ENCODE measurements around the gene NOB1. TPM values are rescaled to one million over a fixed set of nuclear protein-coding genes. Genes with fewer than 3 reads are reported as not detected.

NOB1 gene
- total and polyA plus RNA-seq, 3 donors from 2014 or later: 29.5 to 42.6 (median 34.6) TPM

GRCh38 chr16:69771651-69771967, 16.9 kb upstream of the NOB1 start:
- Histone ChIP-seq H3K4me3 (no peak overlapping the region), H3K27ac (no peak overlapping the region), H3K36me3 (ENCODE audit: low read depth, missing control alignments) (no peaks in the 10 kb centered on the region), H3K27me3 (no peaks in the 10 kb centered on the region), H3K9me3 (no peaks in the 10 kb centered on the region), H3K4me1 (no peaks in the 10 kb centered on the region)
- no peak for TF ChIP-seq POLR2A (IDR thresholded peaks at IDR 0.05)
- TF ChIP-seq, protein P1, sequence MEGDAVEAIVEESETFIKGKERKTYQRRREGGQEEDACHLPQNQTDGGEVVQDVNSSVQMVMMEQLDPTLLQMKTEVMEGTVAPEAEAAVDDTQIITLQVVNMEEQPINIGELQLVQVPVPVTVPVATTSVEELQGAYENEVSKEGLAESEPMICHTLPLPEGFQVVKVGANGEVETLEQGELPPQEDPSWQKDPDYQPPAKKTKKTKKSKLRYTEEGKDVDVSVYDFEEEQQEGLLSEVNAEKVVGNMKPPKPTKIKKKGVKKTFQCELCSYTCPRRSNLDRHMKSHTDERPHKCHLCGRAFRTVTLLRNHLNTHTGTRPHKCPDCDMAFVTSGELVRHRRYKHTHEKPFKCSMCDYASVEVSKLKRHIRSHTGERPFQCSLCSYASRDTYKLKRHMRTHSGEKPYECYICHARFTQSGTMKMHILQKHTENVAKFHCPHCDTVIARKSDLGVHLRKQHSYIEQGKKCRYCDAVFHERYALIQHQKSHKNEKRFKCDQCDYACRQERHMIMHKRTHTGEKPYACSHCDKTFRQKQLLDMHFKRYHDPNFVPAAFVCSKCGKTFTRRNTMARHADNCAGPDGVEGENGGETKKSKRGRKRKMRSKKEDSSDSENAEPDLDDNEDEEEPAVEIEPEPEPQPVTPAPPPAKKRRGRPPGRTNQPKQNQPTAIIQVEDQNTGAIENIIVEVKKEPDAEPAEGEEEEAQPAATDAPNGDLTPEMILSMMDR (IDR thresholded peaks at IDR 0.05): no peak
- no peak for DNase-seq
- WGBS, 2 donors: 97 to 98% methylated on average over 2 of the region's 2 CpGs
- intact Hi-C loops (cut with DNase I; ENCODE audit: low total_unique reads): no loop called here

- 35 to 70% methylated on average over 2 of the region's 2 CpGs for WGBS, 2 donors
- no peaks in the 10 kb centered on the region for H3K36me3 ChIP-seq (ENCODE audit: low read depth, missing control alignments)
- no peaks in the 10 kb centered on the region for H3K27me3 ChIP-seq
- TF ChIP-seq POLR2A (IDR thresholded peaks at IDR 0.05): no peak
- TF ChIP-seq, protein P1 (IDR thresholded peaks at IDR 0.05): no peak
- H3K4me3 ChIP-seq: no peak overlapping the region
- H3K9me3 ChIP-seq: no peaks in the 10 kb centered on the region
- intact Hi-C loops (cut with DNase I; ENCODE audit: low total_unique reads): no loop called here
- no peak overlapping the region for H3K27ac ChIP-seq
- H3K4me1 ChIP-seq: no peaks in the 10 kb centered on the region
- DNase-seq: no peak
Observed at GRCh38 chr16:69769404-69769803, 14.7 kb upstream of the NOB1 start.

DNA sequence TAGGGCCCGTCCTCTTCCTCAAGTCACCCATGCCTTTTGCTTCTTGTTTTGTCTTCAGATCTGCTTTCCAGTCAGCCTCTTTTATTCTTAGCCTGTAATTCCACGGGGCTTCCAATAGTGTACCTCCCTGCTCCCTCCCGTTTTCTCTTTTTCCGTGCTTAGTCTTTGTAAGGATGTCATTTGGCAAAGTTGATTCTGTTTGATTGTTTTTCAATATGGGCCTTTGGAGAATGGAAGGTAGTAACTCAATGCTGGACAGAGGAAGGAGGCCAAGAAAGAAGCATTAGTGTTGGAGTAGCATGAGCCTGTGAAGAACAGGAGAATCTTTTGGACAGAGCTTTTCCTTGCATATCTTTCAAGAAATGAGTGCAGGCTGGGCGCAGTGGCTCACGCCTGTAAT, 13.9 kb upstream of the NOB1 start:
- no peak for DNase-seq
- intact Hi-C loops (cut with DNase I; ENCODE audit: low total_unique reads): no loop called here
- Histone ChIP-seq H3K36me3 (ENCODE audit: low read depth, missing control alignments) (no peaks in the 10 kb centered on the region), H3K27me3 (no peaks in the 10 kb centered on the region), H3K4me1 (peaks cover under 1% of the 10 kb centered on the region), H3K9me3 (no peaks in the 10 kb centered on the region), H3K27ac (no peak overlapping the region), H3K4me3 (no peak overlapping the region)
- WGBS, 2 donors: 82 to 96% methylated on average over 6 of the region's 6 CpGs
- TF ChIP-seq POLR2A (IDR thresholded peaks at IDR 0.05): no peak
- TF ChIP-seq, protein P1 (IDR thresholded peaks at IDR 0.05): no peak

DNA sequence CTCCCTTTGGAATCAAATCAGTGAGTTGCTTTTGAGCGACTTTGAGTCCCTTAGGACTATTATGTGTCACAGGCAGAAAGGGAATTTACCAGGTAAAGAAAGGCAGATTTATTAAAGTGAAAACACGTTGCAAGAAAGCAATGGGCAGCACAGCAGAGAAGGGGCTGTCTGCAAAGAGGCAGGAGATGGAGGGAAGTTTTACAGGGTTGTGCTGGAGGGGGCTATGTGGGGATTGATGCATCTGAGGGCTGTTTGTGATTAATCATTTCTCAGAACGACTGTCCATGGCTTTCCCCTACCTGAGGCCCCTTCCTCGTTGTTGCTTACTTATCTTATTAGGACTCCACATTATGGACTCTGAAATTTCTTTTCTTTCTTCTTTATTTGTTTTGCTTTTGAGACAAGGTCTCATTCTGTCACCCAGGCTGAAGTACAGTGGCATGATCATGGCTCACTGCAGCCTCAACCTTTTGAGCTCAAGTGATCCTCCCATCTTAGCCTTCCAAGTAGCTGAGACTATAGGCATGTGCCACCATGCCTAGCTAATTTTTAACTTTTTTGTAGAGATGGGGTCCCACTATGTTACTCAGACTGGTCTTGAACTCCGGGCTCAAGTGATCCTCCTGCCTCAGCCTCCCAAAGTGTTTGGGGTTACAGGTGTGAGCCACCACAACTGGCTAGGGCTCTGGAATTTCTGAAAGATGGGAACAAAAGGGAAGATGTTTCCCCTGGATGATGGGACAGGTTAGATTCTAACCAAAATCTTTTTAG, 12.9 kb upstream of the NOB1 start:
- TF ChIP-seq, protein P1 (IDR thresholded peaks at IDR 0.05): no peak
- no peak for TF ChIP-seq POLR2A (IDR thresholded peaks at IDR 0.05)

DNA sequence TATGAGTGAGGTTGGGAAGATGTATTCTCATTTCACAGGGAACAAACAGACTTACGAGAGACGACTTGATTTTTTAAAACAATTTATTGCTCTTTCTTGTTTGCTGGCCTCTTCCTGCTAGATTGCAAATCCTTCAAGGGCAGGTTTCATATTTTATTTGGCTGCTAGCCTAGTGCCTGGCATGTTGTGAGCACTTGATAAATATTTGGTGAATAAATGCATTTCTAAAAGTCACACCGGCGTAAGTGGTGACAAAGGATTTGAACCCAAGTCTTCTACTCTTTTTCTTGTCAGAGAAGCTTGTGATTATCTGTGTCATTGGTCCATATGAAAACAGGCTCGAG, 8.8 kb upstream of the NOB1 start:
- no peaks in the 10 kb centered on the region for H3K27me3 ChIP-seq
- no peak overlapping the region for H3K4me3 ChIP-seq
- DNase-seq: no peak
- H3K9me3 ChIP-seq: no peaks in the 10 kb centered on the region
- H3K4me1 ChIP-seq: peaks cover 11% of the 10 kb centered on the region
- intact Hi-C loops (cut with DNase I; ENCODE audit: low total_unique reads): no loop called here
- H3K27ac ChIP-seq: peak overlapping the region in 1 of 2 donors; percentile 91
- WGBS, 2 donors: 31 to 45% methylated on average over 5 of the region's 5 CpGs
- TF ChIP-seq, protein P1 (IDR thresholded peaks at IDR 0.05): no peak
- TF ChIP-seq POLR2A (IDR thresholded peaks at IDR 0.05): no peak
- no peaks in the 10 kb centered on the region for H3K36me3 ChIP-seq (ENCODE audit: low read depth, missing control alignments)

More for the DNA sequence above, 12.9 kb upstream of the NOB1 start:
- no peak overlapping the region for H3K27ac ChIP-seq
- 89 to 91% methylated on average over 5 of the region's 5 CpGs for WGBS, 2 donors
- no peak for DNase-seq
- H3K9me3 ChIP-seq: no peaks in the 10 kb centered on the region
- peaks cover 7% of the 10 kb centered on the region for H3K4me1 ChIP-seq
- intact Hi-C loops (cut with DNase I; ENCODE audit: low total_unique reads): no loop called here
- no peak overlapping the region for H3K4me3 ChIP-seq
- no peaks in the 10 kb centered on the region for H3K27me3 ChIP-seq
- no peaks in the 10 kb centered on the region for H3K36me3 ChIP-seq (ENCODE audit: low read depth, missing control alignments)
